Fibroblast of the aortic adventitia (primary cell): ENCODE data around the gene STARD5. TPM values are rescaled to one million over a fixed set of nuclear protein-coding genes. Genes with fewer than 3 reads are reported as not detected.
A peak's percentile ranks its signal among the peaks of the same experiment; 100 is the strongest.

Source experiments
- DNase-seq: peaks from one replicate; pipeline ENCODE4 v3.0.0-alpha.2; 2010; ENCODE audit warnings: low read depth
- H3K4me3 ChIP-seq: 2 replicates; pipeline ENCODE4 v1.5.1; 2011; ENCODE audit warnings: low read depth, mild to moderate bottlenecking, control low read depth, low read length, moderate library complexity
- CTCF ChIP-seq: IDR thresholded peaks from 2 replicates; pipeline ENCODE4 v1.5.1; 2011; ENCODE audit warnings: mild to moderate bottlenecking, low read length, control low read depth, inconsistent platforms; ENCODE audit not compliant: insufficient read depth
- total RNA-seq: library from RNA; depleted of rRNA; stranded (reverse); fragments of >200 nt; gene quantifications from 2 replicates; pipeline ENCODE4 v1.2.3, GENCODE V29; 2012; ENCODE audit warnings: low replicate concordance

STARD5 gene
- total RNA-seq, 1 donor: 6.1 TPM

DNA sequence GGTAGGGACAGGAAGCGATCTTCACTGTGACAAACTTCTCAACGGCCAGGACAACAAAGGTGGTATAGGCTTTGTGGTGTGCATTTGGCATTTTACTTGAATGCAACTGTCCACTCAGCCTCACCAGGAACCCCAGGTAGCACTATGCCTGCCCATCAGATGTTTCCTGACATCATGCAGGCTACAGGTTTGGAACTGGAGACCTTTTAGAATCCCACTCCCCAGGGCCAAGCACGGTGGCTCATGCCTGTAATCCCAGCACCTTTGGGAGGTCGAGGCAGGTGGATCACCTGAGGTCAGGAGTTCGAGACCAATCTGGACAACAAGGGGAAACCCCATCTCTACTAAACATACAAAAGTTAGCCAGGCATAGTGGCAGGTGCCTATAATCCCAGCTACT lies 9.6 kb downstream of the STARD5 start:
- DNase-seq: no peak
- TF ChIP-seq CTCF: no peak
- H3K4me3 ChIP-seq: no peak overlapping the region

DNA sequence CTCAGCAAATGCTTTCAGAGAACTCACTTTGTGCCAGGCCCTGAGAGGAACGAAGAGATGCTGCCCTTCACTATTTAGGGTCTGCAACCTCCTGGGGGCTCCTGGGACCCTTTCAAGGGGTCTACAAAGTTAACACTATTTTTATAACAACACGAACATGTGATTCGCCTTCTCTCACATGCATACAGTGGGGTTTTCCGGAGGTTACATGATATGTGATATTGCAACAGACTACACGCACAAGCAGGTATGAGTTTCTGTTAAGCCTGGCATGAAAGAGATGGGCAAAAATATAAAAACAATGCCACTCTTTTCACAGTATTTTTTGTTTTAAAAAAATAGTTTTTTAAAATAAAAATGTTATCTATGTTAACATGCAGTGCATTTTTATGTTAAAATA lies 10.3 kb downstream of the STARD5 start:
- TF ChIP-seq CTCF: no peak
- no peak for DNase-seq
- H3K4me3 ChIP-seq: no peak overlapping the region

DNA sequence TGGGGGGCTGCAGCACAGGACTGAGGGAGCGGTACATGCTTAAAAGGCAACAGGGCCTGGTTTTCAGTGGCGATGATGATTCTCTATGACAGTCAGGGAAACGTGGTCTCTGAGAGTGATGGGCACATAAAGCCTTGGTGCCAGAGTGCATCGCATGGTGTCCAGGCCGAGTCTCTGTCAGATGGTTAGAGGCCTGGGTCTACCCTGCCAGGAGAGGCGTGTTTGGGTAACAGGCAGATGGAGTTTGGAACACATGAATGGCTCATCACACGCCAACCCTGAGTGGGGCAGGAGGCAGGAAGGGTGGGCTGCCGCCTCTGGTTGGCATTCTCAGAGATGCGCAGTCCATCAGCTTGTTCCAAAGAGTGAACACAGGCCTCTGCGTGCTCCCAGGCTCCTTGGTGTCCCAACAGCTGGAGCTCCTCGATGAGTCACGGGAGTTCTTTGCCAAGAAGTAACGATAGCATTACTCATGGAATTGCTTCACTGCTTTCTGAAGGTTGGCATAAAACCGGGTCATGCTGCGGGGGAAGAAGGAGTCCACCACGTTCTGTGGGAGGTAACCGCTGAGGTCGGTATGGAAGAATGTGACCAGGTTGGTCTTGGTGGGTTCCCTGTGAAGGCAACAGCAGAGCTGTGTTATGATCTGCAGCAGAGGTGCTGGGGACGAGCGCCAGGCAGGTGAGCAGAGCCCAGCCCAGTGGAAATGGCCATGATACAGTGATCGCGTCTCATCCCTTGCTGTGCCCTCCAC lies 11.0 kb downstream of the STARD5 start:
- H3K4me3 ChIP-seq: no peak overlapping the region
- TF ChIP-seq CTCF: no peak
- peak; percentile 99 for DNase-seq

- no peak overlapping the region for H3K4me3 ChIP-seq
- DNase-seq: no peak
- TF ChIP-seq CTCF: no peak
These were observed 12.0 kb downstream of the STARD5 start for GRCh38 chr15:81311752-81312464.

DNA sequence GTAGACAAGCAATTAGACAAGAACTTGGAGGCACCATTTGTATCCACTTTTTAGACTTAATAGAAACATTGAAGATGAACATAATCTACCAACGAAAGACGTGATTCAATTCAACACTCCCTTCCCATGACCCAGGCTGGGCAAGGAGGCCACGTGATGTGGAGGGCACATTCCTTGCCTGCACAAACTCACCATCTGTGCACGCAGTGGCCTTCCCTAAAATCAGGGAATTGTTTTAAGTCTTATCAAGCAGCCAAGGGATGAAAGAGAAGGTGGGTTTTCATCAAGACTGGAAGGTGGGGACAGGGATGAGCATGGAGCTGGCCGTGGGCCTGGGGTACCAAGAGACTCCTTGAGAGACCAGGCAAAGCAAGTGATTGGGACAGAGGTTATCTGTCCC lies 13.5 kb downstream of the STARD5 start:
- DNase-seq: no peak
- TF ChIP-seq CTCF: no peak
- no peak overlapping the region for H3K4me3 ChIP-seq

DNA sequence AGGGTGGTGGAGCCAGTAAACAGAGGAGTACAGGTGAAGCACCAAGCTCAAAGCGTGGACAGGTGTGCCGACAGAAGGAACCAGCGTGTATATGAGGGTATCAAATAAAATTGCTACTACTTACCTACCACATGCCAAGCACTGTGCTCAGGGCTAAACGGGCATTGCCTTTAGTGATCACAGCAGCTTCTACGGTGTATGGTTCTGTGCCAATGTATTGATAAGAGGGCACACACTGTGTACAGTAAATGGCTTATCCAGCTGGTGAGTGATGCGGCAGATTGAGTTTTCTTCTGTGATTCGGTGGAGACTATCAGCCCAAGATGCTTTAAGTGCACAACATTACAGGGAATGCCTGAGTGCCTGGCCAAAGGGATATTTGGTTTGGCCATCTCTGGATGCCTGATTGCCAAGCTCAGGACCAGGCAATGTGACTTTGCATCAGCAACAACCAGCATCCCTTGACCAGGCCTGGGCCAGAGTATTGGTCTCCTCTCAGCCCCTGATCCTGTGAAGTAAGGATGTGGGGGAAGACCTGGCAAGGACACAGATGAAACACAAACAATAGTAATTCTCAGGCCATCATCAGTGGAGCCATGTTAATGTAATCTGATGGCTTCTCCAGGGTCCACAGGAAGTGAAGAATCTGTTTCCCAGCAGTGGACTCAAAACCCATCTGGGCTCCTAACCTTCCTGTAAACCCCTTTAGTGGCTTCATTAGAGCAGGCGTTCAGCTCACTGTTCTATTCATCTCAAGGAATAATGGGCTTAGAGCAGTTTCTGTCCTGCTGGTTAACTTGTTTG lies 14.1 kb downstream of the STARD5 start:
- peak; percentile 48 for DNase-seq
- no peak for TF ChIP-seq CTCF
- no peak overlapping the region for H3K4me3 ChIP-seq
